Activated naive CD4-positive, alpha-beta T cell treated with anti-CD3 and anti-CD28 coated beads for 36 hours (primary cell): ENCODE measurements around the gene PGA5. TPM values are rescaled to one million over a fixed set of nuclear protein-coding genes. Genes with fewer than 3 reads are reported as not detected.
"Not testable (repeated sequence)": the region's sequence is repeated elsewhere in the genome, so short reads cannot be mapped to it uniquely, and the experiment has no call there.

ENCODE experiments used
- CTCF ChIA-PET: fragments of 350-600 bp; sonication (Branson Sonifier 250); formaldehyde crosslinking; loops from one replicate; lab custom pipeline; 2021; ENCODE audit warnings: antibody characterized with exemption; lab: Charles Lee
- DNase-seq: peaks from one replicate; pipeline ENCODE4 v3.0.0-alpha.2; 2020
- H3K27ac Mint-ChIP-seq: one replicate; pipeline ENCODE4 v1.8.0; 2021; ENCODE audit warnings: mild to moderate bottlenecking, mixed read lengths
- H3K27me3 Mint-ChIP-seq: one replicate; pipeline ENCODE4 v1.8.0; 2021; ENCODE audit warnings: low read depth, mixed read lengths
- H3K36me3 Mint-ChIP-seq: one replicate; pipeline ENCODE4 v1.8.0; 2021; ENCODE audit warnings: low read depth, mixed read lengths
- H3K4me1 Mint-ChIP-seq: one replicate; pipeline ENCODE4 v1.8.0; 2021; ENCODE audit warnings: low read depth, mixed read lengths
- H3K4me3 Mint-ChIP-seq: one replicate; pipeline ENCODE4 v1.8.0; 2021; ENCODE audit warnings: mild to moderate bottlenecking, moderate library complexity, mixed read lengths
- H3K9me3 Mint-ChIP-seq: one replicate; pipeline ENCODE4 v1.8.0; 2021; ENCODE audit warnings: mixed read lengths
- intact Hi-C: fragments of 100-400 bp; cut with micrococcal nuclease; formaldehyde crosslinking; loops from one replicate; pipeline ENCODE4 v1.15.1; 2023
- total RNA-seq, 2 experiments: library from RNA; stranded (reverse); gene quantifications; one replicate each; pipeline ENCODE4 v1.2.3, GENCODE V29; 2021

Gene PGA5
- total RNA-seq, 2 experiments from 2014 or later = not detected

DNA sequence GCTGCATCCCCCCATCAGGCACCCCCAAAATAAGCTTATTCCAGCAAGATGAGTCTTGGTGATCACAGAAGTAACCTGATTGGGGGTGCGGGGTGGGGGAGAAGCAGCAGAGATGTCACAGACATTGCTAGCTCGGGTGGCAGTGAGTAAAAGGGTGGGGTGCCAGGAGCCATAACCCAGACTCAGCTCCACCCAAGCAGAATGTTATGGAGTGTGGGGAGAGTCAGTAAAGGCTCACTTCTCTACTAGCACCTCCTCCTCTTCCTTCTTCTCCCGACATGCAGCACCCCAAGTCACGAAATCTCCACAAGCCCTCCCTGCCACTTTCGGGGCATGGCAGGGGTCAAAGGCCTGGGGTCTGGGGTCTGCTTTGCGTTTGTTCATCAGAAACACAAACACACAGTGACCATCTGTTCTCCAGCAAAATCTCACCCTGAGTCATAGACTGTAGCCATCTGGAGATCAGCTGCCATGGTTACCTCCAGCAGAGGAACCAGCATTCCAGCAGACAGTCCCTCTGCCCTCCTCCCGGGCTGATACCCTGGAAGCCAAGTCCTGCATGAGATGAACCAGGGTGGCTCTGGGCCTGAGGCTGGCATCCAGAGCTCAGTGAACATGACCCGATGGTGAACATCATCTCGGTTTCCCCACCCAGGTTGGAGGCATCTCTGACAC, 33.2 kb upstream of the PGA5 start:
- DNase-seq, H3K4me3 Mint-ChIP-seq, H3K4me1 Mint-ChIP-seq, H3K27me3 Mint-ChIP-seq, H3K9me3 Mint-ChIP-seq, H3K36me3 Mint-ChIP-seq, H3K27ac Mint-ChIP-seq, CTCF ChIA-PET, intact Hi-C loops: not testable (repeated sequence)

DNA sequence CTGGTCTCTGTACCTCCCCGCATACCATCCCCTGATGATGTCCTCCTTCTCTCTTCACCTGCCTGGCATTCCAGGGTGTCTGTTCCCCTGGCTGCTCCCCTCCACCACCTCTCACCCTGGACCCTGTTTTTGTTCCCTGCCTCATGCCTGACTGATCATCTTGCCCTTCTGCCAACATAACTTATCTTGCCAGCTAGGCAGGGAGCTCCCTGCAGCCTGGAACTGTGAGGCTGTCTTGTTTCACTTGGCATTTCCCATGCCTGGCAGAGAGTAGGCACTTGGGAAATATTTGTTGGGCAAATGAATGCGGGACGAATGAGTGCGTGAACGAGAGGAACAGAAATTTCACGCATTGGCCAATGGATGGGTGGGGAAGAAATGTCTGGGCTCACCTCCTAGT, 30.3 kb upstream of the PGA5 start:
- H3K27ac Mint-ChIP-seq, H3K36me3 Mint-ChIP-seq, H3K4me3 Mint-ChIP-seq, intact Hi-C loops, CTCF ChIA-PET, DNase-seq, H3K4me1 Mint-ChIP-seq, H3K27me3 Mint-ChIP-seq, H3K9me3 Mint-ChIP-seq: not testable (repeated sequence)

DNA sequence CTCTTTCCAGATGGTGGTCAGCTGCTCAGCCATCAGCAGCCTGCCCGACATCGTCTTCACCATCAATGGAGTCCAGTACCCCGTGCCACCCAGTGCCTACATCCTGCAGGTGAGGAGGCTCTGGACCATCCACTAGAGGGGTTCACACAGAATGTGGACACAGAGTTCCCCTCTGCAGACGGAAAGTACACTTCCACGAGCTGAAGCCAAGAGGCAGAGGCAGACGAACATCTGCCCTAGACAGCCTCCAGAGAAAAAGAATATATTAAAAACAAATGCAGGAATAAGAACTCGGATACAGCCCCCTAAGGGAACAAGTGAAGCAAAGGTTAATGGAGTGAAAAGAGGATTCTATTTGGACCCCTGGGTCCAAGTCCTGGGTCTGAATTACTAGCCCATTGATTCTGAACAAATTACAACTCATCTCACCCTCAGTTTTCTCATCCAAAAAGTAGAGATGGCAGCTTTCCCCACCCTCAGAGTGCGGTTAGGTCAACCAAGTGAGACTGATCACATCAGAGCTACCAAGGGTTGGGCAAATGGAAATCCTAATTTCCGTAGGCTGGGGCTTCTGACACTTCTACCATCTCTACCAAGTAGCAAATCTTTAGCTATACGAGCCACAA, 29.5 kb upstream of the PGA5 start:
- H3K36me3 Mint-ChIP-seq, DNase-seq, H3K27me3 Mint-ChIP-seq, H3K9me3 Mint-ChIP-seq, H3K4me1 Mint-ChIP-seq, H3K27ac Mint-ChIP-seq, H3K4me3 Mint-ChIP-seq, CTCF ChIA-PET, intact Hi-C loops: not testable (repeated sequence)

DNA sequence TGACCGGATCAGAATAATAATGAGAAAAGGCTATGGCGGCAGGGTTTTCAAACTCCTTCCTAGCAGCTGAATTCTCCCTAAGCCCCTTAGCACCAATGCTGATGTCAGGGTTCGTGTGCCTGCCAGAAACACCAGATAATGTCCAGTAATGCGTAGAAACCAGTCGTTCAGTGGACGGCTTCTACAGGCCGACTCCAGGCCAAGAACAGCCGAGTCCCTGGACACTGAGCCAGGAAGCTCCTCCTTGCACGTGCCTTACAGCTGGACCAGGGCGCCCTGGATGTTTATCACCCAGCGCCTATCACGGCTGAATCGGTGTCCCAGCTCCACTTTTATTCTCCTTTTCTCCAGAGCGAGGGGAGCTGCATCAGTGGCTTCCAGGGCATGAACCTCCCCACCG, 28.8 kb upstream of the PGA5 start:
- H3K36me3 Mint-ChIP-seq, H3K4me1 Mint-ChIP-seq, intact Hi-C loops, H3K4me3 Mint-ChIP-seq, CTCF ChIA-PET, DNase-seq, H3K27ac Mint-ChIP-seq, H3K27me3 Mint-ChIP-seq, H3K9me3 Mint-ChIP-seq: not testable (repeated sequence)

DNA sequence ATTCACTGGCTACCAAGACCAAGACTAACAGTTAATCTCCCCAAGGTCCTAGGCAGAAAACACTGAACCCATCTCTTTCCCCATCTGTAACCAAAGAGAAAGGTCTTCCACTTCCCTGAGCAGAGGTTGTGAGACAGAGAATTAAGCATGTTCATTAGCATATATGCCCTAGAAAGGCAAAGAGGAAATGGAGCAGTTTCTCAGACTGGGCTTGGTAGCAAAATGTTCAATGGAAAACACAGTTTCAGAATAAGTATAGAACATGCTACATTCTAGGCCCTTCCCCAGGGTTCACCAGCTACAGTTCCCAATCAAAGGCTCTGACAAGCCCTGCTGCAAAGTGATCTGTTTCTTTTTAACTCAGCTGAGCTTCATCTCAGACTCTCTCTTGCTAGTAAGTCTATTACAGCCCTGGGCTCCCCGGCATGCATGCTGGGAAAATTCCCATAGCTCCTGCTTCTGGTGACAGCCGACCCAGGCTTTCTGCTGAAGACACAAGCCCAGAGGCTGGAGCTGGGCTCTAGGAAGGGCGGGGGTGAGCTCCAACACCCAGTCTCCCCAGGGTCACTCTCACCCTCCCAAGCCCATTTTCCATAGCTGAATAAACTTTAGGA, 27.2 kb upstream of the PGA5 start:
- CTCF ChIA-PET, intact Hi-C loops, H3K27ac Mint-ChIP-seq, H3K4me3 Mint-ChIP-seq, H3K9me3 Mint-ChIP-seq, DNase-seq, H3K4me1 Mint-ChIP-seq, H3K27me3 Mint-ChIP-seq, H3K36me3 Mint-ChIP-seq: not testable (repeated sequence)

DNA sequence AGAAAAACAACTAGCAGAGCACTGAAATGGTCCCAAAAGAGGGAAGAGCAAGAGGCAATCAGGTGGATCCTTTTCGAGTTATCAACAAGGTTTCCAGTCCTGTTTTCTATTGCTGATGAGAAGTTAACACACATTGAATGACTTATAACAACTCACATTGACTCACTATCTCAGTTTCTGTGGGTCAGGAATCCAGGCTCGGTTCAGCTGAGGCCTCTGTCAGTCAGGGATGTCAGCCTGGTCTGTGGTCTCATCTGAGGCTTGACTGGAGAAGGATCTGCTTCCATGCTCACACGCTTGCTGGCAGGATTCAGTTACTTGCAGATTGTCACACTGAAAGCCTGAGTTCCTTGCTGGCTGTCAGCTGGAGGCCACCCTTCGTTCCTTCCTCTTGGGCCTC, 22.7 kb upstream of the PGA5 start:
- DNase-seq, H3K4me3 Mint-ChIP-seq, CTCF ChIA-PET, intact Hi-C loops, H3K4me1 Mint-ChIP-seq, H3K36me3 Mint-ChIP-seq, H3K27ac Mint-ChIP-seq, H3K27me3 Mint-ChIP-seq, H3K9me3 Mint-ChIP-seq: not testable (repeated sequence)

DNA sequence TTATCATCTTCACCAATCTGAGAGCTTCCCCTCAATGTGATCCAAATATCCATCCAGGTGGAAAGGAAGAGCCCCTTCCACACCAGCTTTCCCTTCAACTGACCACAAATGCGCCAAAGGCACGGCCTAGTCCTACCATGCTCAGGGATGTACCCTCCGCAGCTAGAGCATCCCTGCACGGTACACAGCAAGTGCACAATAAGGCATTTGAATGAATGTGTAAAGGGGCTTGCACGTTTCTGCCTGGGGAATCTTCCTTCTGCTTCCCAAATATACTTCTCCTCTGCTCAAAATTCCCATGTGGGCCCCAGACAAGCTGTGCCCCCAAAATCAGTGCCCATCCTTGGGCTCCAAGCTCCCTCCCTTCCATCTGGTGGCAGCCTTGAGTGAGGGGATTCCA, 22.0 kb upstream of the PGA5 start:
- H3K9me3 Mint-ChIP-seq, H3K27me3 Mint-ChIP-seq, CTCF ChIA-PET, H3K4me3 Mint-ChIP-seq, H3K4me1 Mint-ChIP-seq, H3K36me3 Mint-ChIP-seq, H3K27ac Mint-ChIP-seq, DNase-seq, intact Hi-C loops: not testable (repeated sequence)

DNA sequence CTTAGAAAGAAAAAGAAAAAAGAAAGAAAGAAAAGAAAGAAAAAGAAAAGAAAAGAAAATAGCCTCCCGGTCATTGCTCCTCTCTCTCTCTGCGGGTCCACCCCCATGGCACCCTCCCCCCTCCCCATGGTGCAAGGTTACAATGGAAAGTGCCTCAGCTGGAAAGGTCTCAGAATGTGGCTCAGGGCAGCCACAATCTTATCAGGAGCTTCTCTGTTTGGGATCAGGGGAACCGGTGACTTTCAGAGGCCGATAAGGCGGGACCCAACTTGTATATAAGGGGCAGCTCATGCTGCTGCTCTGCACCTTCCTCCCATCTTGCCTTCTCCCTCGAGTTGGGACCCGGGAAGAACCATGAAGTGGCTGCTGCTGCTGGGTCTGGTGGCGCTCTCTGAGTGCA, 18.9 kb upstream of the PGA5 start, which contains the start of gene PGA4:
Gene PGA4, plus strand, starts transcription at position 301 of the 400 bp plus-strand sequence. Its CDS starts 54 bp downstream, at position 355.
- H3K27me3 Mint-ChIP-seq, DNase-seq, H3K36me3 Mint-ChIP-seq, H3K4me1 Mint-ChIP-seq, intact Hi-C loops, H3K9me3 Mint-ChIP-seq, H3K4me3 Mint-ChIP-seq, CTCF ChIA-PET, H3K27ac Mint-ChIP-seq: not testable (repeated sequence)

DNA sequence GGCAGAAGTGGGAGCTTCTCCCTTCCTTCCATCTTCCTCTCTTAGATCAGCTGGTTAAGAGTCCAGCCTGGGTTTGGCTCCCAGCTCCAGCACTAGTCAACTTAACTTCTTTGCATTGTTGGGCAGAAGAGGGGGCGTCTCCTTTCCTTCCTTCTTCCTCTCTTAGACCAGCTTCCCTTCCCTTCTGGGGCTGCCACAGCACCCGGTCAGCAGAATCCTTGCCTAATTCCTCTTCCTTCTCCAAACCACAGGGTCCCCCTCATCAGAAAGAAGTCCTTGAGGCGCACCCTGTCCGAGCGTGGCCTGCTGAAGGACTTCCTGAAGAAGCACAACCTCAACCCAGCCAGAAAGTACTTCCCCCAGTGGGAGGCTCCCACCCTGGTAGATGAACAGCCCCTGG, 18.3 kb upstream of the PGA5 start:
- H3K27ac Mint-ChIP-seq, DNase-seq, H3K4me1 Mint-ChIP-seq, H3K4me3 Mint-ChIP-seq, intact Hi-C loops, CTCF ChIA-PET, H3K27me3 Mint-ChIP-seq, H3K9me3 Mint-ChIP-seq, H3K36me3 Mint-ChIP-seq: not testable (repeated sequence)

DNA sequence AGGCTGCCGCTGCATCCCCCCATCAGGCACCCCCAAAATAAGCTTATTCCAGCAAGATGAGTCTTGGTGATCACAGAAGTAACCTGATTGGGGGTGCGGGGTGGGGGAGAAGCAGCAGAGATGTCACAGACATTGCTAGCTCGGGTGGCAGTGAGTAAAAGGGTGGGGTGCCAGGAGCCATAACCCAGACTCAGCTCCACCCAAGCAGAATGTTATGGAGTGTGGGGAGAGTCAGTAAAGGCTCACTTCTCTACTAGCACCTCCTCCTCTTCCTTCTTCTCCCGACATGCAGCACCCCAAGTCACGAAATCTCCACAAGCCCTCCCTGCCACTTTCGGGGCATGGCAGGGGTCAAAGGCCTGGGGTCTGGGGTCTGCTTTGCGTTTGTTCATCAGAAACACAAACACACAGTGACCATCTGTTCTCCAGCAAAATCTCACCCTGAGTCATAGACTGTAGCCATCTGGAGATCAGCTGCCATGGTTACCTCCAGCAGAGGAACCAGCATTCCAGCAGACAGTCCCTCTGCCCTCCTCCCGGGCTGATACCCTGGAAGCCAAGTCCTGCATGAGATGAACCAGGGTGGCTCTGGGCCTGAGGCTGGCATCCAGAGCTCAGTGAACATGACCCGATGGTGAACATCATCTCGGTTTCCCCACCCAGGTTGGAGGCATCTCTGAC, 14.4 kb upstream of the PGA5 start:
- H3K4me3 Mint-ChIP-seq, CTCF ChIA-PET, DNase-seq, intact Hi-C loops, H3K27me3 Mint-ChIP-seq, H3K36me3 Mint-ChIP-seq, H3K4me1 Mint-ChIP-seq, H3K27ac Mint-ChIP-seq, H3K9me3 Mint-ChIP-seq: not testable (repeated sequence)

DNA sequence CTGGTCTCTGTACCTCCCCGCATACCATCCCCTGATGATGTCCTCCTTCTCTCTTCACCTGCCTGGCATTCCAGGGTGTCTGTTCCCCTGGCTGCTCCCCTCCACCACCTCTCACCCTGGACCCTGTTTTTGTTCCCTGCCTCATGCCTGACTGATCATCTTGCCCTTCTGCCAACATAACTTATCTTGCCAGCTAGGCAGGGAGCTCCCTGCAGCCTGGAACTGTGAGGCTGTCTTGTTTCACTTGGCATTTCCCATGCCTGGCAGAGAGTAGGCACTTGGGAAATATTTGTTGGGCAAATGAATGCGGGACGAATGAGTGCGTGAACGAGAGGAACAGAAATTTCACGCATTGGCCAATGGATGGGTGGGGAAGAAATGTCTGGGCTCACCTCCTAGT, 11.5 kb upstream of the PGA5 start:
- CTCF ChIA-PET, H3K9me3 Mint-ChIP-seq, H3K27ac Mint-ChIP-seq, DNase-seq, H3K36me3 Mint-ChIP-seq, intact Hi-C loops, H3K27me3 Mint-ChIP-seq, H3K4me3 Mint-ChIP-seq, H3K4me1 Mint-ChIP-seq: not testable (repeated sequence)

DNA sequence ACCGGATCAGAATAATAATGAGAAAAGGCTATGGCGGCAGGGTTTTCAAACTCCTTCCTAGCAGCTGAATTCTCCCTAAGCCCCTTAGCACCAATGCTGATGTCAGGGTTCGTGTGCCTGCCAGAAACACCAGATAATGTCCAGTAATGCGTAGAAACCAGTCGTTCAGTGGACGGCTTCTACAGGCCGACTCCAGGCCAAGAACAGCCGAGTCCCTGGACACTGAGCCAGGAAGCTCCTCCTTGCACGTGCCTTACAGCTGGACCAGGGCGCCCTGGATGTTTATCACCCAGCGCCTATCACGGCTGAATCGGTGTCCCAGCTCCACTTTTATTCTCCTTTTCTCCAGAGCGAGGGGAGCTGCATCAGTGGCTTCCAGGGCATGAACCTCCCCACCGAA, 9.9 kb upstream of the PGA5 start:
- intact Hi-C loops, H3K4me1 Mint-ChIP-seq, CTCF ChIA-PET, DNase-seq, H3K27ac Mint-ChIP-seq, H3K36me3 Mint-ChIP-seq, H3K9me3 Mint-ChIP-seq, H3K4me3 Mint-ChIP-seq, H3K27me3 Mint-ChIP-seq: not testable (repeated sequence)

DNA sequence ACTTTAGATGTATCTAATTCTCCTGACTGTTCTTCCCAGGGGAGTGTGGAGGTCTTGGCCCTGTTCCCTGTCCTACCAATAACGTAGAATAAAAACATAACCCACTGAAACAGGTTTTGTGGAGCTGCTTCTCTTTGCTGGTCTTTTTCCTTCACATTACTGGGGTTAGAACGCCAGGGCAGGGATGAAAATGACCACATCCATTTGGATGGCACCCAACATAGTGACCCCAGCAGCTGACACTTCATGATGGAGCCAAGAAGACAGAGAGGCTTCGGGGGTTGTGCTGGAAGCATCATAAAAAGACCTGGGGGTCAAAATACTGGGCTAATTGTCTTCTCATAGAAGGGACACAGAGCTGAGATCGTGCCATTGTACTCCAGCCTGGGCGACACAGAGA, 9.4 kb upstream of the PGA5 start:
- not testable (repeated sequence) for H3K4me1 Mint-ChIP-seq, H3K27me3 Mint-ChIP-seq

More for the DNA sequence above, 9.4 kb upstream of the PGA5 start:
- H3K36me3 Mint-ChIP-seq, H3K9me3 Mint-ChIP-seq, H3K4me3 Mint-ChIP-seq, intact Hi-C loops, CTCF ChIA-PET, DNase-seq, H3K27ac Mint-ChIP-seq: not testable (repeated sequence)
